ENCODE measurements around the gene EID3.

EID3 gene

GRCh38 chr12:104295954-104296353, 7.6 kb upstream of the EID3 start:
- no peak overlapping the region for H3K9ac ChIP-seq
- H3K27me3 ChIP-seq (ENCODE audit: insufficient read depth, low read depth) = no peaks in the 10 kb centered on the region
- peaks cover 7% of the 10 kb centered on the region; the same call in 1 of the 2 replicates for H4K20me1 ChIP-seq (ENCODE audit: insufficient read depth)
- peaks cover 94% of the 10 kb centered on the region for H3K79me2 ChIP-seq (ENCODE audit: insufficient read depth, low read depth)
- H3K4me1 ChIP-seq (ENCODE audit: low read depth, poor library complexity, severe bottlenecking) = peaks cover 43% of the 10 kb centered on the region
- no peak overlapping the region for H2AFZ ChIP-seq (ENCODE audit: low read depth)
- peaks cover 15% of the 10 kb centered on the region; the same call in 1 of the 2 replicates for H3K36me3 ChIP-seq (ENCODE audit: insufficient read depth)
- H3K4me2 ChIP-seq = no peak overlapping the region
- H3K27ac ChIP-seq = no peak overlapping the region
- TF ChIP-seq CTCF (conservative IDR thresholded peaks at IDR 0.05; ENCODE audit: low read depth, low read length) = no peak
- no peak overlapping the region for H3K4me3 ChIP-seq (IDR thresholded peaks at IDR 0.05; ENCODE audit: insufficient read depth, low read depth, low read length)

- Histone ChIP-seq H4K20me1 (ENCODE audit: insufficient read depth) (peaks cover 7% of the 10 kb centered on the region; the same call in 1 of the 2 replicates), H3K79me2 (ENCODE audit: insufficient read depth, low read depth) (peaks cover 94% of the 10 kb centered on the region), H3K9ac (no peak overlapping the region), H3K36me3 (ENCODE audit: insufficient read depth) (peaks cover 14% of the 10 kb centered on the region; the same call in 1 of the 2 replicates), H2AFZ (ENCODE audit: low read depth) (no peak overlapping the region), H3K27ac (no peak overlapping the region), H3K4me3 (IDR thresholded peaks at IDR 0.05; ENCODE audit: insufficient read depth, low read depth, low read length) (no peak overlapping the region), H3K4me2 (no peak overlapping the region), H3K4me1 (ENCODE audit: low read depth, poor library complexity, severe bottlenecking) (peaks cover 39% of the 10 kb centered on the region), H3K27me3 (ENCODE audit: insufficient read depth, low read depth) (no peaks in the 10 kb centered on the region)
- no peak for TF ChIP-seq CTCF (conservative IDR thresholded peaks at IDR 0.05; ENCODE audit: low read depth, low read length)
Observed at GRCh38 chr12:104296718-104297117, 6.8 kb upstream of the EID3 start.

- Histone ChIP-seq H2AFZ (ENCODE audit: low read depth) (no peak overlapping the region), H3K79me2 (ENCODE audit: insufficient read depth, low read depth) (peaks cover 94% of the 10 kb centered on the region), H3K4me2 (no peak overlapping the region), H3K4me3 (IDR thresholded peaks at IDR 0.05; ENCODE audit: insufficient read depth, low read depth, low read length) (no peak overlapping the region), H3K27me3 (ENCODE audit: insufficient read depth, low read depth) (no peaks in the 10 kb centered on the region), H3K27ac (no peak overlapping the region), H3K9ac (no peak overlapping the region), H3K36me3 (ENCODE audit: insufficient read depth) (peaks cover 5% of the 10 kb centered on the region; the same call in 1 of the 2 replicates), H3K4me1 (ENCODE audit: low read depth, poor library complexity, severe bottlenecking) (peaks cover 36% of the 10 kb centered on the region), H4K20me1 (ENCODE audit: insufficient read depth) (peaks cover 7% of the 10 kb centered on the region; the same call in 1 of the 2 replicates)
- no peak for TF ChIP-seq CTCF (conservative IDR thresholded peaks at IDR 0.05; ENCODE audit: low read depth, low read length)
Observed at GRCh38 chr12:104297477-104298113, 5.9 kb upstream of the EID3 start.

GRCh38 chr12:104299842-104300481, 3.6 kb upstream of the EID3 start:
- Histone ChIP-seq H3K9ac (no peak overlapping the region), H3K27me3 (ENCODE audit: insufficient read depth, low read depth) (no peaks in the 10 kb centered on the region), H3K4me1 (ENCODE audit: low read depth, poor library complexity, severe bottlenecking) (peaks cover 36% of the 10 kb centered on the region), H3K4me2 (no peak overlapping the region), H3K79me2 (ENCODE audit: insufficient read depth, low read depth) (peaks cover 94% of the 10 kb centered on the region), H3K27ac (no peak overlapping the region), H4K20me1 (ENCODE audit: insufficient read depth) (peaks cover 9% of the 10 kb centered on the region; the same call in 1 of the 2 replicates), H3K36me3 (ENCODE audit: insufficient read depth) (no peaks in the 10 kb centered on the region; the same call in 1 of the 2 replicates), H3K4me3 (IDR thresholded peaks at IDR 0.05; ENCODE audit: insufficient read depth, low read depth, low read length) (no peak overlapping the region), H2AFZ (ENCODE audit: low read depth) (no peak overlapping the region)
- TF ChIP-seq CTCF (conservative IDR thresholded peaks at IDR 0.05; ENCODE audit: low read depth, low read length) = no peak

Data from KMS-11 (cell line).